GM23338 (cell line): ENCODE data around the gene PTN. TPM values are rescaled to one million over a fixed set of nuclear protein-coding genes. Genes with fewer than 3 reads are reported as not detected.

ENCODE experiments used
- ATAC-seq: fragments of 200-7000 bp; cut with Tn5 transposase; 3 replicates; pipeline ENCODE4 v1.9.1; 2020
- DNase-seq: peaks from one replicate; pipeline ENCODE4 v3.0.0-alpha.2; 2015; ENCODE audit warnings: low spot score
- H2AFZ ChIP-seq: fragments of 200-600 bp; sonication (generic); 2 replicates; pipeline ENCODE4 v1.8.0; 2016; ENCODE audit warnings: antibody characterized with exemption, mild to moderate bottlenecking, moderate library complexity
- H3F3A ChIP-seq: fragments of 200-600 bp; sonication (generic); replicated peaks from 2 replicates; pipeline ENCODE4 v1.8.0; 2017; ENCODE audit warnings: antibody characterized with exemption, mixed run types, low read depth
- H3K27ac ChIP-seq: fragments of 200-600 bp; sonication (generic); 2 replicates; pipeline ENCODE4 v1.6.1; 2016; ENCODE audit warnings: low read depth
- H3K27me3 ChIP-seq: fragments of 200-600 bp; sonication (generic); 2 replicates; pipeline ENCODE4 v1.8.0; 2016; ENCODE audit warnings: mild to moderate bottlenecking, mixed run types, moderate library complexity; ENCODE audit not compliant: insufficient read depth
- H3K36me3 ChIP-seq: fragments of 200-600 bp; sonication (generic); 2 replicates; pipeline ENCODE4 v1.8.0; 2016; ENCODE audit warnings: mild to moderate bottlenecking; ENCODE audit not compliant: insufficient read depth
- H3K4me1 ChIP-seq: fragments of 200-600 bp; sonication (generic); 2 replicates; pipeline ENCODE4 v1.8.0; 2016; ENCODE audit warnings: mild to moderate bottlenecking, moderate library complexity; ENCODE audit not compliant: insufficient read depth
- H3K4me2 ChIP-seq: fragments of 200-600 bp; sonication (generic); 2 replicates; pipeline ENCODE4 v1.7.1; 2017; ENCODE audit warnings: mixed run types
- H3K4me3 ChIP-seq: fragments of 200-600 bp; sonication (generic); 2 replicates; pipeline ENCODE4 v1.6.1; 2016; ENCODE audit warnings: mixed run types
- H3K79me2 ChIP-seq: fragments of 200-600 bp; sonication (generic); replicated peaks from 2 replicates; pipeline ENCODE4 v1.8.0; 2017; ENCODE audit warnings: mild to moderate bottlenecking; ENCODE audit not compliant: insufficient read depth
- H3K9me2 ChIP-seq: fragments of 200-600 bp; sonication (generic); 2 replicates; pipeline ENCODE4 v1.8.0; 2017; ENCODE audit not compliant: insufficient read depth
- H4K20me1 ChIP-seq: fragments of 200-600 bp; sonication (generic); replicated peaks from 2 replicates; pipeline ENCODE4 v1.8.0; 2017; ENCODE audit warnings: mild to moderate bottlenecking; ENCODE audit not compliant: insufficient read depth
- H3K27ac Mint-ChIP-seq: 2 replicates; pipeline ENCODE4 v1.8.0; 2020; ENCODE audit warnings: inconsistent platforms, mild to moderate bottlenecking, moderate library complexity, mixed read lengths
- H3K27me3 Mint-ChIP-seq: 3 replicates; pipeline ENCODE4 v1.8.0; 2022; ENCODE audit warnings: low read depth, mild to moderate bottlenecking, moderate library complexity, mixed read lengths, inconsistent platforms; ENCODE audit not compliant: insufficient read depth, poor library complexity
- H3K36me3 Mint-ChIP-seq: 3 replicates; pipeline ENCODE4 v1.8.0; 2021; ENCODE audit warnings: low read depth, mild to moderate bottlenecking, inconsistent platforms, moderate library complexity, mixed read lengths
- H3K4me1 Mint-ChIP-seq: 3 replicates; pipeline ENCODE4 v1.8.0; 2020; ENCODE audit warnings: mild to moderate bottlenecking, inconsistent platforms, mixed read lengths
- H3K4me3 Mint-ChIP-seq: 3 replicates; pipeline ENCODE4 v1.8.0; 2021; ENCODE audit warnings: moderate library complexity, mild to moderate bottlenecking, inconsistent platforms, mixed read lengths
- H3K9me3 Mint-ChIP-seq: 3 replicates; pipeline ENCODE4 v1.8.0; 2020; ENCODE audit warnings: moderate library complexity, mild to moderate bottlenecking, inconsistent platforms, mixed read lengths
- CREB1 ChIP-seq: fragments of 250-450 bp; sonication (Bioruptor Pico); IDR thresholded peaks from 2 replicates; pipeline ENCODE4 v1.5.0; 2020; ENCODE audit warnings: low read depth, mild to moderate bottlenecking, moderate library complexity
- EZH2 ChIP-seq: fragments of 200-600 bp; sonication (generic); IDR thresholded peaks from one replicate; pipeline ENCODE4 v1.8.0; 2017; ENCODE audit warnings: antibody characterized with exemption, mild to moderate bottlenecking, low read depth; ENCODE audit not compliant: unreplicated experiment
- JUNB ChIP-seq: IDR thresholded peaks from one replicate; pipeline ENCODE4 v1.6.1; 2016; ENCODE audit warnings: antibody characterized with exemption; ENCODE audit not compliant: unreplicated experiment
- NANOG ChIP-seq: IDR thresholded peaks from 2 replicates; pipeline ENCODE4 v1.6.1; 2016; ENCODE audit warnings: antibody characterized with exemption, borderline replicate concordance
- POLR2AphosphoS5 ChIP-seq: IDR thresholded peaks from 2 replicates; pipeline ENCODE4 v1.6.1; 2016; ENCODE audit warnings: antibody characterized with exemption, low read depth
- STAT1 ChIP-seq: IDR thresholded peaks from one replicate; pipeline ENCODE4 v1.6.1; 2016; ENCODE audit warnings: antibody characterized with exemption; ENCODE audit not compliant: unreplicated experiment
- ZNF331 ChIP-seq: fragments of 250-450 bp; sonication (Bioruptor Pico); IDR thresholded peaks from 2 replicates; pipeline ENCODE4 v1.5.0; 2020; ENCODE audit warnings: low read depth, mild to moderate bottlenecking, moderate library complexity
- polyA plus RNA-seq: library from polyadenylated mRNA; unstranded; fragments of >200 nt; fragmentation: Nextera tagmentation; extraction: Ambion mirVana; gene quantifications from 2 replicates; pipeline ENCODE4 v1.2.1, GENCODE V29; 2016
- total RNA-seq: library from RNA; depleted of rRNA; stranded (reverse); fragments of >200 nt; shearing (Covaris generic); gene quantifications from 2 replicates; pipeline ENCODE4 v1.2.3, GENCODE V29; 2014
- TF ChIP-seq, protein P1 (sequence below): fragments of 250-450 bp; sonication (Bioruptor Pico); IDR thresholded peaks from 2 replicates; pipeline ENCODE4 v1.5.0; 2020; ENCODE audit warnings: mild to moderate bottlenecking, moderate library complexity
- TF ChIP-seq, protein P2 (sequence below): IDR thresholded peaks from 2 replicates; pipeline ENCODE4 v1.6.1; 2016; ENCODE audit warnings: antibody characterized with exemption
- TF ChIP-seq, protein P3 (sequence below): IDR thresholded peaks from one replicate; pipeline ENCODE4 v1.6.1; 2018; ENCODE audit warnings: antibody characterized with exemption; ENCODE audit not compliant: unreplicated experiment
- TF ChIP-seq, protein P4 (sequence below), 2 experiments: fragments of 200-600 bp in 1 of 2; sonication (generic) in 1 of 2; conservative IDR thresholded peaks; 2 replicates each; pipeline versions ENCODE4 v1.5.1 to v1.6.1; 2016 to 2017; ENCODE audit warnings: antibody characterized with exemption in 2 of 2, low read depth in 2 of 2, mild to moderate bottlenecking in 2 of 2, moderate library complexity in 1 of 2

PTN gene
- total and polyA plus RNA-seq, 2 experiments from 2014 or later: 20.1 to 39.4 TPM

DNA sequence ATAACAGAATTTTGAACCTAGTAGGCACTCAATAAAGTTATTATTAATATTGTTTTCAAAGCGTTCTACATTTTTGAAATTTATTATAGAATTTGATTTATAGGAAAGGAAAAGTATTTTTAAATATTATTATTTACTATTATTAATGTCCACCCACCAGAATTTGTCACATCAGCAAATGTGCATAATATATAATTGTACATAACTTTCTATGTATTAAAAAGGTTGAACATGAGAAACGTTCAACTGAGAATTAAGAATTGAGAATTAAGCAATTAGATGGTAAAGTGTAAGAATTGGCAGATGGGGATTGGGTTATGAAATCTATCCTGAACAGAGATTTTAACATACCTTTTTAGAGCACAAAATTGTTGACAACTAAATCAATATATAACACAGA, 129.8 kb downstream of the PTN start (continued):
- TF ChIP-seq, protein P1, sequence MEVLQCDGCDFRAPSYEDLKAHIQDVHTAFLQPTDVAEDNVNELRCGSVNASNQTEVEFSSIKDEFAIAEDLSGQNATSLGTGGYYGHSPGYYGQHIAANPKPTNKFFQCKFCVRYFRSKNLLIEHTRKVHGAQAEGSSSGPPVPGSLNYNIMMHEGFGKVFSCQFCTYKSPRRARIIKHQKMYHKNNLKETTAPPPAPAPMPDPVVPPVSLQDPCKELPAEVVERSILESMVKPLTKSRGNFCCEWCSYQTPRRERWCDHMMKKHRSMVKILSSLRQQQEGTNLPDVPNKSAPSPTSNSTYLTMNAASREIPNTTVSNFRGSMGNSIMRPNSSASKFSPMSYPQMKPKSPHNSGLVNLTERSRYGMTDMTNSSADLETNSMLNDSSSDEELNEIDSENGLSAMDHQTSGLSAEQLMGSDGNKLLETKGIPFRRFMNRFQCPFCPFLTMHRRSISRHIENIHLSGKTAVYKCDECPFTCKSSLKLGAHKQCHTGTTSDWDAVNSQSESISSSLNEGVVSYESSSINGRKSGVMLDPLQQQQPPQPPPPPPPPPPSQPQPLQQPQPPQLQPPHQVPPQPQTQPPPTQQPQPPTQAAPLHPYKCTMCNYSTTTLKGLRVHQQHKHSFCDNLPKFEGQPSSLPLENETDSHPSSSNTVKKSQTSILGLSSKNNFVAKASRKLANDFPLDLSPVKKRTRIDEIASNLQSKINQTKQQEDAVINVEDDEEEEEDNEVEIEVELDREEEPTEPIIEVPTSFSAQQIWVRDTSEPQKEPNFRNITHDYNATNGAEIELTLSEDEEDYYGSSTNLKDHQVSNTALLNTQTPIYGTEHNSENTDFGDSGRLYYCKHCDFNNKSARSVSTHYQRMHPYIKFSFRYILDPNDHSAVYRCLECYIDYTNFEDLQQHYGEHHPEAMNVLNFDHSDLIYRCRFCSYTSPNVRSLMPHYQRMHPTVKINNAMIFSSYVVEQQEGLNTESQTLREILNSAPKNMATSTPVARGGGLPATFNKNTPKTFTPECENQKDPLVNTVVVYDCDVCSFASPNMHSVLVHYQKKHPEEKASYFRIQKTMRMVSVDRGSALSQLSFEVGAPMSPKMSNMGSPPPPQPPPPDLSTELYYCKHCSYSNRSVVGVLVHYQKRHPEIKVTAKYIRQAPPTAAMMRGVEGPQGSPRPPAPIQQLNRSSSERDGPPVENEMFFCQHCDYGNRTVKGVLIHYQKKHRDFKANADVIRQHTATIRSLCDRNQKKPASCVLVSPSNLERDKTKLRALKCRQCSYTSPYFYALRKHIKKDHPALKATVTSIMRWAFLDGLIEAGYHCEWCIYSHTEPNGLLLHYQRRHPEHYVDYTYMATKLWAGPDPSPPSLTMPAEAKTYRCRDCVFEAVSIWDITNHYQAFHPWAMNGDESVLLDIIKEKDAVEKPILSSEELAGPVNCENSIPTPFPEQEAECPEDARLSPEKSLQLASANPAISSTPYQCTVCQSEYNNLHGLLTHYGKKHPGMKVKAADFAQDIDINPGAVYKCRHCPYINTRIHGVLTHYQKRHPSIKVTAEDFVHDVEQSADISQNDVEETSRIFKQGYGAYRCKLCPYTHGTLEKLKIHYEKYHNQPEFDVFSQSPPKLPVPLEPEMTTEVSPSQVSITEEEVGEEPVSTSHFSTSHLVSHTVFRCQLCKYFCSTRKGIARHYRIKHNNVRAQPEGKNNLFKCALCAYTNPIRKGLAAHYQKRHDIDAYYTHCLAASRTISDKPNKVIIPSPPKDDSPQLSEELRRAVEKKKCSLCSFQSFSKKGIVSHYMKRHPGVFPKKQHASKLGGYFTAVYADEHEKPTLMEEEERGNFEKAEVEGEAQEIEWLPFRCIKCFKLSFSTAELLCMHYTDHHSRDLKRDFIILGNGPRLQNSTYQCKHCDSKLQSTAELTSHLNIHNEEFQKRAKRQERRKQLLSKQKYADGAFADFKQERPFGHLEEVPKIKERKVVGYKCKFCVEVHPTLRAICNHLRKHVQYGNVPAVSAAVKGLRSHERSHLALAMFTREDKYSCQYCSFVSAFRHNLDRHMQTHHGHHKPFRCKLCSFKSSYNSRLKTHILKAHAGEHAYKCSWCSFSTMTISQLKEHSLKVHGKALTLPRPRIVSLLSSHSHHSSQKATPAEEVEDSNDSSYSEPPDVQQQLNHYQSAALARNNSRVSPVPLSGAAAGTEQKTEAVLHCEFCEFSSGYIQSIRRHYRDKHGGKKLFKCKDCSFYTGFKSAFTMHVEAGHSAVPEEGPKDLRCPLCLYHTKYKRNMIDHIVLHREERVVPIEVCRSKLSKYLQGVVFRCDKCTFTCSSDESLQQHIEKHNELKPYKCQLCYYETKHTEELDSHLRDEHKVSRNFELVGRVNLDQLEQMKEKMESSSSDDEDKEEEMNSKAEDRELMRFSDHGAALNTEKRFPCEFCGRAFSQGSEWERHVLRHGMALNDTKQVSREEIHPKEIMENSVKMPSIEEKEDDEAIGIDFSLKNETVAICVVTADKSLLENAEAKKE (CRISPR knock-in tag): no peak
- no peak for TF ChIP-seq ZNF331
- TF ChIP-seq, protein P2, sequence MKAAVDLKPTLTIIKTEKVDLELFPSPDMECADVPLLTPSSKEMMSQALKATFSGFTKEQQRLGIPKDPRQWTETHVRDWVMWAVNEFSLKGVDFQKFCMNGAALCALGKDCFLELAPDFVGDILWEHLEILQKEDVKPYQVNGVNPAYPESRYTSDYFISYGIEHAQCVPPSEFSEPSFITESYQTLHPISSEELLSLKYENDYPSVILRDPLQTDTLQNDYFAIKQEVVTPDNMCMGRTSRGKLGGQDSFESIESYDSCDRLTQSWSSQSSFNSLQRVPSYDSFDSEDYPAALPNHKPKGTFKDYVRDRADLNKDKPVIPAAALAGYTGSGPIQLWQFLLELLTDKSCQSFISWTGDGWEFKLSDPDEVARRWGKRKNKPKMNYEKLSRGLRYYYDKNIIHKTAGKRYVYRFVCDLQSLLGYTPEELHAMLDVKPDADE: no peak

DNA sequence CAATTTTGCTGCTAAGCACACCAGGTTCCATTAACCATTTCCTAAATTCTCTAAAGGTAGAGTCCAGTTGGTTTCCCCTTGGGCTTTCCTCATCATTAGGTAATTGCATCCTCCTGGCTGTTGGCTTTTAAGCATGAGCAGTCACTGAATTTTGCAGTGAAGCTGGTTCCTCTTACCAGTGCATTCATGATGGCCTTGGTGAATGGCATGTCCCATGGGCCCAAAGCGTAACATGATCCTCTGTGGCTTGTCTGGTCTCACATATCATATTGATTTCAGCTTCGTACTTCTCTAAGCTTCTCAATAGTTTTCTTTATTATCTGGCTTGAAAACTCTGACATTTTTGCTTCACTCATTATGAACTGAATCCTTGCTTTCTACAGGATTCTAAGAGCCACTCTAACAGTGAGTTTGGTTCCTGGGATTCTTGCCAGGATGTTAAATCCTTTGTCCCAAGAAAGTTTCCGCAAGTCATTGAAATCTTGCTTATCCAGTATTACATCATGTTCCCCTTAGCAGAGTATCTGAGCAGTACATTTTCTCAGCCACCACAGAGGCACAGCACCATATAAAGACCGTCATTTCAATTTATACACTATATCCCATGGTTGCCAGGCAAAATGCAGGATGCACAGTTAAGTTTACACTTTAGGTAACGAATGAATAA, 134.2 kb downstream of the PTN start:
- Mint-ChIP-seq H3K4me3 (no peak overlapping the region), H3K4me1 (no peaks in the 10 kb centered on the region), H3K36me3 (peaks cover 6% of the 10 kb centered on the region), H3K9me3 (peaks cover 13% of the 10 kb centered on the region; the same call in 2 of the 3 replicates), H3K27ac (peak overlapping the region; percentile 71), H3K27me3 (peaks cover 2% of the 10 kb centered on the region)
- ATAC-seq (no peak), DNase-seq (no peak)
- Histone ChIP-seq H3K27me3 (no peaks in the 10 kb centered on the region), H3F3A (no peaks in the 10 kb centered on the region), H3K27ac (no peak overlapping the region), H3K36me3 (no peaks in the 10 kb centered on the region), H3K79me2 (no peaks in the 10 kb centered on the region), H3K4me2 (no peak overlapping the region), H3K4me3 (no peak overlapping the region), H3K9me2 (0 out of 2 replicates have a peak, but pooled peaks cover 5% of the 10 kb centered on the region), H2AFZ (peak overlapping the region; percentile 29; the same call in 1 of the 2 replicates), H4K20me1 (no peaks in the 10 kb centered on the region), H3K4me1 (no peaks in the 10 kb centered on the region)
- TF ChIP-seq CREB1 (CRISPR knock-in tag): no peak
- TF ChIP-seq, protein P3, sequence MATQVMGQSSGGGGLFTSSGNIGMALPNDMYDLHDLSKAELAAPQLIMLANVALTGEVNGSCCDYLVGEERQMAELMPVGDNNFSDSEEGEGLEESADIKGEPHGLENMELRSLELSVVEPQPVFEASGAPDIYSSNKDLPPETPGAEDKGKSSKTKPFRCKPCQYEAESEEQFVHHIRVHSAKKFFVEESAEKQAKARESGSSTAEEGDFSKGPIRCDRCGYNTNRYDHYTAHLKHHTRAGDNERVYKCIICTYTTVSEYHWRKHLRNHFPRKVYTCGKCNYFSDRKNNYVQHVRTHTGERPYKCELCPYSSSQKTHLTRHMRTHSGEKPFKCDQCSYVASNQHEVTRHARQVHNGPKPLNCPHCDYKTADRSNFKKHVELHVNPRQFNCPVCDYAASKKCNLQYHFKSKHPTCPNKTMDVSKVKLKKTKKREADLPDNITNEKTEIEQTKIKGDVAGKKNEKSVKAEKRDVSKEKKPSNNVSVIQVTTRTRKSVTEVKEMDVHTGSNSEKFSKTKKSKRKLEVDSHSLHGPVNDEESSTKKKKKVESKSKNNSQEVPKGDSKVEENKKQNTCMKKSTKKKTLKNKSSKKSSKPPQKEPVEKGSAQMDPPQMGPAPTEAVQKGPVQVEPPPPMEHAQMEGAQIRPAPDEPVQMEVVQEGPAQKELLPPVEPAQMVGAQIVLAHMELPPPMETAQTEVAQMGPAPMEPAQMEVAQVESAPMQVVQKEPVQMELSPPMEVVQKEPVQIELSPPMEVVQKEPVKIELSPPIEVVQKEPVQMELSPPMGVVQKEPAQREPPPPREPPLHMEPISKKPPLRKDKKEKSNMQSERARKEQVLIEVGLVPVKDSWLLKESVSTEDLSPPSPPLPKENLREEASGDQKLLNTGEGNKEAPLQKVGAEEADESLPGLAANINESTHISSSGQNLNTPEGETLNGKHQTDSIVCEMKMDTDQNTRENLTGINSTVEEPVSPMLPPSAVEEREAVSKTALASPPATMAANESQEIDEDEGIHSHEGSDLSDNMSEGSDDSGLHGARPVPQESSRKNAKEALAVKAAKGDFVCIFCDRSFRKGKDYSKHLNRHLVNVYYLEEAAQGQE: no peak
- no peak for TF ChIP-seq EZH2
- no peak for TF ChIP-seq JUNB
- no peak for TF ChIP-seq ZNF331
- no peak for TF ChIP-seq NANOG
- TF ChIP-seq, protein P4, sequence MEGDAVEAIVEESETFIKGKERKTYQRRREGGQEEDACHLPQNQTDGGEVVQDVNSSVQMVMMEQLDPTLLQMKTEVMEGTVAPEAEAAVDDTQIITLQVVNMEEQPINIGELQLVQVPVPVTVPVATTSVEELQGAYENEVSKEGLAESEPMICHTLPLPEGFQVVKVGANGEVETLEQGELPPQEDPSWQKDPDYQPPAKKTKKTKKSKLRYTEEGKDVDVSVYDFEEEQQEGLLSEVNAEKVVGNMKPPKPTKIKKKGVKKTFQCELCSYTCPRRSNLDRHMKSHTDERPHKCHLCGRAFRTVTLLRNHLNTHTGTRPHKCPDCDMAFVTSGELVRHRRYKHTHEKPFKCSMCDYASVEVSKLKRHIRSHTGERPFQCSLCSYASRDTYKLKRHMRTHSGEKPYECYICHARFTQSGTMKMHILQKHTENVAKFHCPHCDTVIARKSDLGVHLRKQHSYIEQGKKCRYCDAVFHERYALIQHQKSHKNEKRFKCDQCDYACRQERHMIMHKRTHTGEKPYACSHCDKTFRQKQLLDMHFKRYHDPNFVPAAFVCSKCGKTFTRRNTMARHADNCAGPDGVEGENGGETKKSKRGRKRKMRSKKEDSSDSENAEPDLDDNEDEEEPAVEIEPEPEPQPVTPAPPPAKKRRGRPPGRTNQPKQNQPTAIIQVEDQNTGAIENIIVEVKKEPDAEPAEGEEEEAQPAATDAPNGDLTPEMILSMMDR (conservative IDR thresholded peaks at IDR 0.05; ENCODE audit: low read depth in 2 of 2): no peak
- no peak for TF ChIP-seq STAT1
- TF ChIP-seq POLR2AphosphoS5: no peak
